Measurements from ENCODE around the gene PLAA. TPM values are rescaled to one million over a fixed set of nuclear protein-coding genes. Genes with fewer than 3 reads are reported as not detected.

Gene PLAA
- total RNA-seq (2021; fragmentation: NEBNext Ultra II Directional; extraction: Animal tissue kit (Norgen Biotek cat#: 25700)): 10 to 100 TPM; 33.4 to 37.9 (median 36.7) TPM
- long read RNA-seq, full-length matches to known transcripts: 41 of 54 reads
- long read RNA-seq, partial matches to known transcripts: 7 of 54 reads
- long read RNA-seq, other reads (novel, unspliced or antisense): 6 of 54 reads

DNA sequence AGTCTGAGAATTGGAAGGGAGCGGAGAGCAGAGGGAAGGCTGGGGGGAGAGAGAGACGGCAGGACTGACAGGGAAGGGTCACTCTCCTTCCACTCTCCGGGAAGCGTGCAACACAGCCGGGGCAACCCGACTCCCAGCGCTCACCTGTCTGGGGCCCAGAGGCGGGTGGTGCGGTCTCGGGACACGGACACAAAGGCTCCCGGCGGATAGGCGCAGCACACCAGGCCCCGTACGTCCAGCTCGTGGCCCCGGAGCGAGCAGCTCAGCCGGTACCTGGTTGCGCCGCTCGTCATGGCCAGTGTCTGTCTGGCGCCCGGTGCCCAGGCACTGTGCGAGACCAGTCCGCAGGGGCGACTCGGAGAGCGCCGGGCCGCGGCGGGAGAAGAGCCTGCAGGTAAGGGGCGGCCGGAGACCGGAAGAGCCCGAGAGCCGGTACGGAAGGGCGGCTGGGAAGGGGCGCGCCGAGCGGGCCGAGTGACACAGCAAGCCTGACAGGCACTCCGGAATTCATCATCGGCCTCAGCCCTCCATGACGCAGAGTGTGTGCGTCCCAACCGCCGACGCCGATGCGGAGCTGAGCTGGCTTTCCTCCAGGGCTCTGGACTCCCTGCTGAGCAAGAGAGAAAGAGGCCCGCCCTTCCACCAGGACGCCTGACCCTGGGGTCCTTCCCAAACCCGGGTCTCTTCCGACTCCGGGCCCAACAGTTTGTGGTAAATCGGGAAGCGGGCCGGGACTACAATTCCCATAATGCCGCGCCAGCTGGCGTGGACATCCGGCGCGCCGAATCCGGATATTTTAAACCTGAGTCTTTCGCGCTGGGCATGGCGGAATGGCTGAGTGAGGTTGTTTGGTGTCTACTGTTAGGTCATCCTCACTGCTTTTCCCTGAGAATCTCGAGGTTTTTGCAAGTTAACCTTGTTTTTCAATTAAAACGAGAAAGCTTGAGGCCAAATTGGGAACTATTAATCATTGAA lies at the start of gene PLAA:
PLAA (minus strand) TSS at position 490 of the 975 bp plus-strand sequence; CDS start at position 293, 197 bp downstream.
- Mint-ChIP-seq H3K4me1 (ENCODE audit: low read depth) (peaks cover 57% of the 10 kb centered on the region), H3K36me3 (ENCODE audit: low read depth) (peaks cover 20% of the 10 kb centered on the region), H3K4me3 (peak within 1 kb of the TSS; percentile 87), H3K9me3 (peaks cover 6% of the 10 kb centered on the region; the same call in 1 of the 2 replicates), H3K27ac (peak within 1 kb of the TSS; percentile 100), H3K27me3 (ENCODE audit: insufficient read depth) (no peaks in the 10 kb centered on the region; the same call in 1 of the 2 replicates)
- peak; percentile 91 for DNase-seq
- TF ChIP-seq, protein P1, sequence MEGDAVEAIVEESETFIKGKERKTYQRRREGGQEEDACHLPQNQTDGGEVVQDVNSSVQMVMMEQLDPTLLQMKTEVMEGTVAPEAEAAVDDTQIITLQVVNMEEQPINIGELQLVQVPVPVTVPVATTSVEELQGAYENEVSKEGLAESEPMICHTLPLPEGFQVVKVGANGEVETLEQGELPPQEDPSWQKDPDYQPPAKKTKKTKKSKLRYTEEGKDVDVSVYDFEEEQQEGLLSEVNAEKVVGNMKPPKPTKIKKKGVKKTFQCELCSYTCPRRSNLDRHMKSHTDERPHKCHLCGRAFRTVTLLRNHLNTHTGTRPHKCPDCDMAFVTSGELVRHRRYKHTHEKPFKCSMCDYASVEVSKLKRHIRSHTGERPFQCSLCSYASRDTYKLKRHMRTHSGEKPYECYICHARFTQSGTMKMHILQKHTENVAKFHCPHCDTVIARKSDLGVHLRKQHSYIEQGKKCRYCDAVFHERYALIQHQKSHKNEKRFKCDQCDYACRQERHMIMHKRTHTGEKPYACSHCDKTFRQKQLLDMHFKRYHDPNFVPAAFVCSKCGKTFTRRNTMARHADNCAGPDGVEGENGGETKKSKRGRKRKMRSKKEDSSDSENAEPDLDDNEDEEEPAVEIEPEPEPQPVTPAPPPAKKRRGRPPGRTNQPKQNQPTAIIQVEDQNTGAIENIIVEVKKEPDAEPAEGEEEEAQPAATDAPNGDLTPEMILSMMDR (IDR thresholded peaks at IDR 0.05): peak; percentile 42

- Mint-ChIP-seq H3K36me3 (ENCODE audit: low read depth) (no peaks in the 10 kb centered on the region), H3K27me3 (ENCODE audit: insufficient read depth) (no peaks in the 10 kb centered on the region), H3K4me3 (no peak overlapping the region), H3K27ac (no peak overlapping the region), H3K4me1 (ENCODE audit: low read depth) (no peaks in the 10 kb centered on the region; the same call in 1 of the 2 replicates), H3K9me3 (no peaks in the 10 kb centered on the region)
- no peak for DNase-seq
- TF ChIP-seq, protein P1 (IDR thresholded peaks at IDR 0.05): no peak
Measured at GRCh38 chr9:26995810-26996209, 48.8 kb upstream of the PLAA start.

GRCh38 chr9:26983340-26983739 lies 36.3 kb upstream of the PLAA start:
- Mint-ChIP-seq H3K9me3 (no peaks in the 10 kb centered on the region), H3K4me1 (ENCODE audit: low read depth) (no peaks in the 10 kb centered on the region), H3K4me3 (no peak overlapping the region), H3K27ac (no peak overlapping the region), H3K27me3 (ENCODE audit: insufficient read depth) (no peaks in the 10 kb centered on the region), H3K36me3 (ENCODE audit: low read depth) (peaks cover 11% of the 10 kb centered on the region)
- no peak for DNase-seq
- TF ChIP-seq, protein P1 (IDR thresholded peaks at IDR 0.05): no peak

- TF ChIP-seq, protein P1 (IDR thresholded peaks at IDR 0.05): peak; percentile 67
- DNase-seq: peak; percentile 28
- Mint-ChIP-seq H3K36me3 (ENCODE audit: low read depth) (no peaks in the 10 kb centered on the region), H3K4me1 (ENCODE audit: low read depth) (peaks cover 18% of the 10 kb centered on the region), H3K4me3 (no peak overlapping the region), H3K27ac (peak overlapping the region; percentile 79), H3K27me3 (ENCODE audit: insufficient read depth) (no peaks in the 10 kb centered on the region), H3K9me3 (no peaks in the 10 kb centered on the region)
Measured at GRCh38 chr9:26975728-26976707, 29.0 kb upstream of the PLAA start.

DNA sequence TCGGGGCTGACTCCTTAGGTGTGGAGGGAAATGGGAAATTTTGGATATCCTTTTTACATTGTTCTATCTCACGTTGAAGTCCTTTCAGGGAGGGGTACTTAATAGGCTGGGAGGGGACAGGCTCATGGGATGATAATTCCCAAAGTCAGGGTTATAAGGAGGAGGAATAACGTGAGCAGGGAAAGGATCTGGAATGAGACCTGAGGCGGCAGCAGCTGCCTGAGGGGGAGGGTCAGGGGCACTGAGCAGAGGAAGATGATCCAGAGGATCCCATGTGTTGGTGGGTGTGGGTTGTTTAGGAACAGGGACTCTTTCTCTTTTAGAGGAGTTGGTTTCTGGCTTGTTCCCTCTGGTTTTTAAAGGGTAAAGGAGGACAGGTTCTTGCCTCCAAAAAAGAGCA lies 27.9 kb upstream of the PLAA start:
- Mint-ChIP-seq H3K36me3 (ENCODE audit: low read depth) (no peaks in the 10 kb centered on the region), H3K27ac (no peak overlapping the region), H3K9me3 (no peaks in the 10 kb centered on the region), H3K4me3 (no peak overlapping the region), H3K4me1 (ENCODE audit: low read depth) (peaks cover 18% of the 10 kb centered on the region), H3K27me3 (ENCODE audit: insufficient read depth) (no peaks in the 10 kb centered on the region)
- TF ChIP-seq, protein P1 (IDR thresholded peaks at IDR 0.05): no peak
- no peak for DNase-seq

Measured in HFFc6 (cell line).